Activated T-cell treated with anti-CD3 and anti-CD28 coated beads, Interleukin-2, amount 50 U/mL, for 4 hours (primary cell): ENCODE data around the gene BIRC7. TPM values are rescaled to one million over a fixed set of nuclear protein-coding genes. Genes with fewer than 3 reads are reported as not detected.
"Not testable (repeated sequence)": the region's sequence is repeated elsewhere in the genome, so short reads cannot be mapped to it uniquely, and the experiment has no call there.

Experiments used
- ATAC-seq, 2 donors: fragments of 200-7000 bp; cut with Tn5 transposase; one replicate each; pipeline ENCODE4 v1.10.0; 2021
- DNase-seq: peaks from one replicate; pipeline ENCODE4 v3.0.0-alpha.2; 2020
- H3K27me3 Mint-ChIP-seq: one replicate; pipeline ENCODE4 v1.8.0; 2021; ENCODE audit warnings: low read depth, mixed read lengths
- H3K36me3 Mint-ChIP-seq: one replicate; pipeline ENCODE4 v1.8.0; 2022; ENCODE audit warnings: mixed read lengths; ENCODE audit not compliant: insufficient read depth
- H3K4me1 Mint-ChIP-seq: one replicate; pipeline ENCODE4 v1.8.0; 2021; ENCODE audit warnings: low read depth, mixed read lengths
- H3K4me3 Mint-ChIP-seq: one replicate; pipeline ENCODE4 v1.8.0; 2021; ENCODE audit warnings: mild to moderate bottlenecking, moderate library complexity, mixed read lengths
- H3K9me3 Mint-ChIP-seq: one replicate; pipeline ENCODE4 v1.8.0; 2021; ENCODE audit warnings: mixed read lengths
- total RNA-seq, 3 donors: library from RNA; stranded (reverse); gene quantifications; one replicate each; pipeline ENCODE4 v1.2.1, GENCODE V29; 2021

BIRC7 gene
- total RNA-seq, 3 donors from 2014 or later, result not detected

GRCh38 chr20:63216041-63216848 is 19.5 kb upstream of the BIRC7 start, which contains the start of gene YTHDF1:
Gene YTHDF1, minus strand, starts transcription at chr20:63216131. Its CDS starts 239 bp downstream, at chr20:63215892.
- Mint-ChIP-seq H3K4me1 (peaks cover 43% of the 10 kb centered on the region), H3K4me3 (peak within 1 kb of the TSS; percentile 97), H3K9me3 (no peaks in the 10 kb centered on the region), H3K36me3 (peaks cover 28% of the 10 kb centered on the region), H3K27me3 (peaks cover 6% of the 10 kb centered on the region)
- ATAC-seq (peak; percentile 93 to 94), DNase-seq (peak; percentile 93)

GRCh38 chr20:63216849-63217471 is 18.7 kb upstream of the BIRC7 start:
- peaks cover 6% of the 10 kb centered on the region for H3K27me3 Mint-ChIP-seq
- peak overlapping the region; percentile 82 for H3K4me3 Mint-ChIP-seq
- ATAC-seq (no peak), DNase-seq (no peak)
- H3K36me3 Mint-ChIP-seq, result peaks cover 25% of the 10 kb centered on the region
- peaks cover 38% of the 10 kb centered on the region for H3K4me1 Mint-ChIP-seq
- H3K9me3 Mint-ChIP-seq, result no peaks in the 10 kb centered on the region

GRCh38 chr20:63217706-63218105 is 18.0 kb upstream of the BIRC7 start:
- H3K4me1 Mint-ChIP-seq, result peaks cover 30% of the 10 kb centered on the region
- ATAC-seq (no peak), DNase-seq (no peak)
- peaks cover 6% of the 10 kb centered on the region for H3K27me3 Mint-ChIP-seq
- peaks cover 20% of the 10 kb centered on the region for H3K36me3 Mint-ChIP-seq
- no peaks in the 10 kb centered on the region for H3K9me3 Mint-ChIP-seq
- no peak overlapping the region for H3K4me3 Mint-ChIP-seq

GRCh38 chr20:63218701-63219446 is 16.8 kb upstream of the BIRC7 start:
- H3K9me3 Mint-ChIP-seq, result no peaks in the 10 kb centered on the region
- no peak overlapping the region for H3K4me3 Mint-ChIP-seq
- peaks cover 12% of the 10 kb centered on the region for H3K36me3 Mint-ChIP-seq
- DNase-seq, result no peak
- H3K27me3 Mint-ChIP-seq, result peaks cover 6% of the 10 kb centered on the region
- peaks cover 20% of the 10 kb centered on the region for H3K4me1 Mint-ChIP-seq
- ATAC-seq, result no peak

- DNase-seq (no peak), ATAC-seq (no peak)
- Mint-ChIP-seq H3K36me3 (peaks cover 6% of the 10 kb centered on the region), H3K4me3 (no peak overlapping the region), H3K27me3 (peaks cover 6% of the 10 kb centered on the region), H3K4me1 (peaks cover 14% of the 10 kb centered on the region), H3K9me3 (no peaks in the 10 kb centered on the region)
Observed at GRCh38 chr20:63219447-63219821, 16.3 kb upstream of the BIRC7 start.

- Mint-ChIP-seq H3K36me3 (peaks cover 2% of the 10 kb centered on the region), H3K27me3 (peaks cover 6% of the 10 kb centered on the region), H3K9me3 (no peaks in the 10 kb centered on the region), H3K4me1 (peaks cover 9% of the 10 kb centered on the region), H3K4me3 (no peak overlapping the region)
- DNase-seq (no peak), ATAC-seq (no peak)
Observed at GRCh38 chr20:63219866-63220521, 15.7 kb upstream of the BIRC7 start.

- Mint-ChIP-seq H3K36me3 (no peaks in the 10 kb centered on the region), H3K4me3 (no peak overlapping the region), H3K27me3 (peaks cover 6% of the 10 kb centered on the region), H3K9me3 (no peaks in the 10 kb centered on the region), H3K4me1 (peaks cover 6% of the 10 kb centered on the region)
- ATAC-seq (no peak), DNase-seq (no peak)
Observed at GRCh38 chr20:63220696-63221399, 14.9 kb upstream of the BIRC7 start.

GRCh38 chr20:63221400-63222053 is 14.2 kb upstream of the BIRC7 start:
- H3K4me3 Mint-ChIP-seq, H3K4me1 Mint-ChIP-seq: not testable (repeated sequence)

GRCh38 chr20:63222541-63222940 is 13.2 kb upstream of the BIRC7 start:
- ATAC-seq, result no peak
- H3K9me3 Mint-ChIP-seq, result no peaks in the 10 kb centered on the region
- H3K4me3 Mint-ChIP-seq, result no peak overlapping the region
- no peaks in the 10 kb centered on the region for H3K4me1 Mint-ChIP-seq
- H3K36me3 Mint-ChIP-seq, result no peaks in the 10 kb centered on the region
- H3K27me3 Mint-ChIP-seq, result peaks cover 6% of the 10 kb centered on the region
- DNase-seq, result no peak

More at GRCh38 chr20:63221400-63222053, 14.2 kb upstream of the BIRC7 start:
- H3K9me3 Mint-ChIP-seq, DNase-seq, ATAC-seq, H3K36me3 Mint-ChIP-seq, H3K27me3 Mint-ChIP-seq: not testable (repeated sequence)

- Mint-ChIP-seq H3K36me3 (no peaks in the 10 kb centered on the region), H3K4me1 (no peaks in the 10 kb centered on the region), H3K4me3 (no peak overlapping the region), H3K27me3 (peaks cover 6% of the 10 kb centered on the region), H3K9me3 (no peaks in the 10 kb centered on the region)
- ATAC-seq, result peak; percentile 72 to 79
- peak; percentile 32 for DNase-seq
Observed at GRCh38 chr20:63223121-63223825, 12.4 kb upstream of the BIRC7 start.

- ATAC-seq (no peak), DNase-seq (no peak)
- H3K9me3 Mint-ChIP-seq, result no peaks in the 10 kb centered on the region
- H3K4me3 Mint-ChIP-seq, result no peak overlapping the region
- H3K4me1 Mint-ChIP-seq, result no peaks in the 10 kb centered on the region
- no peaks in the 10 kb centered on the region for H3K36me3 Mint-ChIP-seq
- H3K27me3 Mint-ChIP-seq, result peaks cover 6% of the 10 kb centered on the region
Observed at GRCh38 chr20:63223826-63224207, 11.9 kb upstream of the BIRC7 start.

GRCh38 chr20:63224412-63225081 is 11.2 kb upstream of the BIRC7 start:
- Mint-ChIP-seq H3K4me3 (no peak overlapping the region), H3K4me1 (no peaks in the 10 kb centered on the region), H3K36me3 (no peaks in the 10 kb centered on the region), H3K27me3 (peaks cover 14% of the 10 kb centered on the region), H3K9me3 (no peaks in the 10 kb centered on the region)
- DNase-seq, result no peak
- no peak for ATAC-seq
